Measurements from ENCODE around the gene TMEM9. TPM values are rescaled to one million over a fixed set of nuclear protein-coding genes. Genes with fewer than 3 reads are reported as not detected.

Gene TMEM9
- total RNA-seq, 1 experiment from 2014 or later = 69.7 TPM

- intact Hi-C loops (cut with micrococcal nuclease; ENCODE audit: unreplicated experiment) = loop anchor here (10.0 kb wide), 1 partner anchor 555 kb away; no protein-coding TSS in a partner anchor
- no peaks in the 10 kb centered on the region for H3K27me3 ChIP-seq (replicated peaks; ENCODE audit: insufficient read depth, low read depth, low read length, poor library complexity)
- H3K4me1 ChIP-seq (ENCODE audit: insufficient read depth, low read length, poor library complexity, severe bottlenecking) = peaks cover 3% of the 10 kb centered on the region
- H3K27ac ChIP-seq (ENCODE audit: low read depth, low read length, poor library complexity, severe bottlenecking) = no peak overlapping the region
- TF ChIP-seq EZH2 (IDR thresholded peaks at IDR 0.05; ENCODE audit: borderline replicate concordance, low read depth, low read length, poor library complexity, severe bottlenecking) (no peak), CTCF (conservative IDR thresholded peaks at IDR 0.05; ENCODE audit: low read depth, low read length) (no peak)
- H3K36me3 ChIP-seq (ENCODE audit: insufficient read depth, low read length, poor library complexity, severe bottlenecking) = no peaks in the 10 kb centered on the region
- no peaks in the 10 kb centered on the region for H3K9me3 ChIP-seq (ENCODE audit: low read depth, low read length, poor library complexity, severe bottlenecking)
- ChIA-PET CTCF (no interaction called here), POLR2A (ENCODE audit: low non-redundant PET) (no interaction called here)
- H3K4me3 ChIP-seq (ENCODE audit: low read depth, low read length, poor library complexity, severe bottlenecking) = no peak overlapping the region
- no TSS peak for BruUV-seq (replicated peaks)
- DNase-seq (ENCODE audit: low spot score) = no peak
These were observed 44.6 kb downstream of the TMEM9 start for GRCh38 chr1:201109651-201110050.

GRCh38 chr1:201108614-201109013 is 45.7 kb downstream of the TMEM9 start:
- POLR2A ChIA-PET (ENCODE audit: low non-redundant PET) = no interaction called here
- no peak for TF ChIP-seq CTCF (conservative IDR thresholded peaks at IDR 0.05; ENCODE audit: low read depth, low read length)
- TF ChIP-seq EZH2 (IDR thresholded peaks at IDR 0.05; ENCODE audit: borderline replicate concordance, low read depth, low read length, poor library complexity, severe bottlenecking) = no peak
- H3K36me3 ChIP-seq (ENCODE audit: insufficient read depth, low read length, poor library complexity, severe bottlenecking) = no peaks in the 10 kb centered on the region
- BruUV-seq (replicated peaks) = no TSS peak
- CTCF ChIA-PET = interaction anchor here (0.6 to 0.7 kb wide), 2 partner anchors 11 to 179 kb away, joined by 3 to 4 read pairs; no protein-coding TSS in a partner anchor
- H3K9me3 ChIP-seq (ENCODE audit: low read depth, low read length, poor library complexity, severe bottlenecking) = no peaks in the 10 kb centered on the region
- H3K4me1 ChIP-seq (ENCODE audit: insufficient read depth, low read length, poor library complexity, severe bottlenecking) = no peaks in the 10 kb centered on the region
- H3K27me3 ChIP-seq (replicated peaks; ENCODE audit: insufficient read depth, low read depth, low read length, poor library complexity) = no peaks in the 10 kb centered on the region
- no peak for DNase-seq (ENCODE audit: low spot score)
- H3K27ac ChIP-seq (ENCODE audit: low read depth, low read length, poor library complexity, severe bottlenecking) = no peak overlapping the region
- no peak overlapping the region for H3K4me3 ChIP-seq (ENCODE audit: low read depth, low read length, poor library complexity, severe bottlenecking)
- intact Hi-C loops (cut with micrococcal nuclease; ENCODE audit: unreplicated experiment) = no loop called here

GRCh38 chr1:201105688-201106087 is 48.6 kb downstream of the TMEM9 start:
- BruUV-seq (replicated peaks) = no TSS peak
- CTCF ChIA-PET = no interaction called here

More at GRCh38 chr1:201105688-201106087, 48.6 kb downstream of the TMEM9 start:
- Histone ChIP-seq H3K36me3 (ENCODE audit: insufficient read depth, low read length, poor library complexity, severe bottlenecking) (no peaks in the 10 kb centered on the region), H3K27me3 (replicated peaks; ENCODE audit: insufficient read depth, low read depth, low read length, poor library complexity) (no peaks in the 10 kb centered on the region), H3K27ac (ENCODE audit: low read depth, low read length, poor library complexity, severe bottlenecking) (no peak overlapping the region), H3K4me3 (ENCODE audit: low read depth, low read length, poor library complexity, severe bottlenecking) (no peak overlapping the region), H3K4me1 (ENCODE audit: insufficient read depth, low read length, poor library complexity, severe bottlenecking) (no peaks in the 10 kb centered on the region), H3K9me3 (ENCODE audit: low read depth, low read length, poor library complexity, severe bottlenecking) (no peaks in the 10 kb centered on the region)
- intact Hi-C loops (cut with micrococcal nuclease; ENCODE audit: unreplicated experiment) = no loop called here
- TF ChIP-seq CTCF (conservative IDR thresholded peaks at IDR 0.05; ENCODE audit: low read depth, low read length) (no peak), EZH2 (IDR thresholded peaks at IDR 0.05; ENCODE audit: borderline replicate concordance, low read depth, low read length, poor library complexity, severe bottlenecking) (no peak)
- DNase-seq (ENCODE audit: low spot score) = no peak
- POLR2A ChIA-PET (ENCODE audit: low non-redundant PET) = no interaction called here

All from A673 (cell line).